ENCODE data around the gene RPTN.

DNA sequence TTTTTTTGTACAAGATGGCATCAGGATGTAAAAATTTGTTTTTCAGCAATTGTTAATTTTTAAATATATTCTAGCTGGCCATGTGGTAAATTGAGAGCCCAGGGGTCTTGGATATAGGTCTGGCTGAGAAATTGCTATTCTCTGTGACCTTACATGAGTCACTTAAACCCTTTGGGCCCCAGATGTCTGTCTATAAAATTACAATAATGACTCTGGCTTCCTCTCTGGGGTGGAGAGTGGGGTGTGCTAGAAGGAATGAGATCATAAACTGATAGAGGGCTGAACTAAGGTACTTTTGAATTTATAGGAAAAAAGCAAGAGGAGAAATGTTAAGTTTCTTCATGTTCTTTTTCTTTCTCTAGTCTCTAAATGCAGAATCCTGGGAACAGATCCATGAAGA lies 31.4 kb downstream of the RPTN start:
- TF ChIP-seq, protein P1, sequence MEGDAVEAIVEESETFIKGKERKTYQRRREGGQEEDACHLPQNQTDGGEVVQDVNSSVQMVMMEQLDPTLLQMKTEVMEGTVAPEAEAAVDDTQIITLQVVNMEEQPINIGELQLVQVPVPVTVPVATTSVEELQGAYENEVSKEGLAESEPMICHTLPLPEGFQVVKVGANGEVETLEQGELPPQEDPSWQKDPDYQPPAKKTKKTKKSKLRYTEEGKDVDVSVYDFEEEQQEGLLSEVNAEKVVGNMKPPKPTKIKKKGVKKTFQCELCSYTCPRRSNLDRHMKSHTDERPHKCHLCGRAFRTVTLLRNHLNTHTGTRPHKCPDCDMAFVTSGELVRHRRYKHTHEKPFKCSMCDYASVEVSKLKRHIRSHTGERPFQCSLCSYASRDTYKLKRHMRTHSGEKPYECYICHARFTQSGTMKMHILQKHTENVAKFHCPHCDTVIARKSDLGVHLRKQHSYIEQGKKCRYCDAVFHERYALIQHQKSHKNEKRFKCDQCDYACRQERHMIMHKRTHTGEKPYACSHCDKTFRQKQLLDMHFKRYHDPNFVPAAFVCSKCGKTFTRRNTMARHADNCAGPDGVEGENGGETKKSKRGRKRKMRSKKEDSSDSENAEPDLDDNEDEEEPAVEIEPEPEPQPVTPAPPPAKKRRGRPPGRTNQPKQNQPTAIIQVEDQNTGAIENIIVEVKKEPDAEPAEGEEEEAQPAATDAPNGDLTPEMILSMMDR (IDR thresholded peaks at IDR 0.05; ENCODE audit: insufficient read depth, low read length): no peak
- no peak for TF ChIP-seq POLR2AphosphoS5 (IDR thresholded peaks at IDR 0.05; ENCODE audit: low read depth)
- TF ChIP-seq, protein P2, sequence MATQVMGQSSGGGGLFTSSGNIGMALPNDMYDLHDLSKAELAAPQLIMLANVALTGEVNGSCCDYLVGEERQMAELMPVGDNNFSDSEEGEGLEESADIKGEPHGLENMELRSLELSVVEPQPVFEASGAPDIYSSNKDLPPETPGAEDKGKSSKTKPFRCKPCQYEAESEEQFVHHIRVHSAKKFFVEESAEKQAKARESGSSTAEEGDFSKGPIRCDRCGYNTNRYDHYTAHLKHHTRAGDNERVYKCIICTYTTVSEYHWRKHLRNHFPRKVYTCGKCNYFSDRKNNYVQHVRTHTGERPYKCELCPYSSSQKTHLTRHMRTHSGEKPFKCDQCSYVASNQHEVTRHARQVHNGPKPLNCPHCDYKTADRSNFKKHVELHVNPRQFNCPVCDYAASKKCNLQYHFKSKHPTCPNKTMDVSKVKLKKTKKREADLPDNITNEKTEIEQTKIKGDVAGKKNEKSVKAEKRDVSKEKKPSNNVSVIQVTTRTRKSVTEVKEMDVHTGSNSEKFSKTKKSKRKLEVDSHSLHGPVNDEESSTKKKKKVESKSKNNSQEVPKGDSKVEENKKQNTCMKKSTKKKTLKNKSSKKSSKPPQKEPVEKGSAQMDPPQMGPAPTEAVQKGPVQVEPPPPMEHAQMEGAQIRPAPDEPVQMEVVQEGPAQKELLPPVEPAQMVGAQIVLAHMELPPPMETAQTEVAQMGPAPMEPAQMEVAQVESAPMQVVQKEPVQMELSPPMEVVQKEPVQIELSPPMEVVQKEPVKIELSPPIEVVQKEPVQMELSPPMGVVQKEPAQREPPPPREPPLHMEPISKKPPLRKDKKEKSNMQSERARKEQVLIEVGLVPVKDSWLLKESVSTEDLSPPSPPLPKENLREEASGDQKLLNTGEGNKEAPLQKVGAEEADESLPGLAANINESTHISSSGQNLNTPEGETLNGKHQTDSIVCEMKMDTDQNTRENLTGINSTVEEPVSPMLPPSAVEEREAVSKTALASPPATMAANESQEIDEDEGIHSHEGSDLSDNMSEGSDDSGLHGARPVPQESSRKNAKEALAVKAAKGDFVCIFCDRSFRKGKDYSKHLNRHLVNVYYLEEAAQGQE (IDR thresholded peaks at IDR 0.05; ENCODE audit: insufficient replicate concordance, low read depth): no peak

All from HL-60 (cell line).